Large intestine (tissue), 3 donors: ENCODE measurements around the gene NXN. TPM values are rescaled to one million over a fixed set of nuclear protein-coding genes. Genes with fewer than 3 reads are reported as not detected.

Experiments
- DNase-seq, 2 donors: peaks; one replicate each; pipeline versions ENCODE4 v3.0.0 to v3.0.0-alpha.2; 2013
- H3K27ac ChIP-seq: one replicate; pipeline ENCODE4 v1.5.1; 2013; ENCODE audit warnings: low read length
- H3K27me3 ChIP-seq: 2 replicates; pipeline ENCODE4 v1.6.1; 2013; ENCODE audit warnings: low read length; ENCODE audit not compliant: control insufficient read depth, insufficient read depth
- H3K36me3 ChIP-seq: 2 replicates; pipeline ENCODE4 v1.6.1; 2013; ENCODE audit warnings: low read length; ENCODE audit not compliant: control insufficient read depth, insufficient read depth
- H3K4me1 ChIP-seq: one replicate; pipeline ENCODE4 v1.6.1; 2013; ENCODE audit warnings: low read length; ENCODE audit not compliant: control insufficient read depth, insufficient read depth
- H3K4me3 ChIP-seq: one replicate; pipeline ENCODE4 v1.5.1; 2013; ENCODE audit warnings: low read length
- H3K9me3 ChIP-seq: one replicate; pipeline ENCODE4 v1.6.1; 2013; ENCODE audit warnings: mild to moderate bottlenecking, low read depth, low read length, moderate library complexity; ENCODE audit not compliant: control insufficient read depth
- WGBS: methylation state at CpG from one replicate; pipeline ENCODE4 v1.1.5; 2013; ENCODE audit warnings: low lambda C conversion rate; ENCODE audit not compliant: insufficient coverage; 5-methylcytosine and 5-hydroxymethylcytosine counted together
- polyA plus RNA-seq: library from polyadenylated mRNA; unstranded; fragments of 120-200 nt; gene quantifications from one replicate; pipeline ENCODE4 v1.2.1, GENCODE V29; 2013

NXN gene
- polyA plus RNA-seq, 1 donor: 22.3 TPM

DNA sequence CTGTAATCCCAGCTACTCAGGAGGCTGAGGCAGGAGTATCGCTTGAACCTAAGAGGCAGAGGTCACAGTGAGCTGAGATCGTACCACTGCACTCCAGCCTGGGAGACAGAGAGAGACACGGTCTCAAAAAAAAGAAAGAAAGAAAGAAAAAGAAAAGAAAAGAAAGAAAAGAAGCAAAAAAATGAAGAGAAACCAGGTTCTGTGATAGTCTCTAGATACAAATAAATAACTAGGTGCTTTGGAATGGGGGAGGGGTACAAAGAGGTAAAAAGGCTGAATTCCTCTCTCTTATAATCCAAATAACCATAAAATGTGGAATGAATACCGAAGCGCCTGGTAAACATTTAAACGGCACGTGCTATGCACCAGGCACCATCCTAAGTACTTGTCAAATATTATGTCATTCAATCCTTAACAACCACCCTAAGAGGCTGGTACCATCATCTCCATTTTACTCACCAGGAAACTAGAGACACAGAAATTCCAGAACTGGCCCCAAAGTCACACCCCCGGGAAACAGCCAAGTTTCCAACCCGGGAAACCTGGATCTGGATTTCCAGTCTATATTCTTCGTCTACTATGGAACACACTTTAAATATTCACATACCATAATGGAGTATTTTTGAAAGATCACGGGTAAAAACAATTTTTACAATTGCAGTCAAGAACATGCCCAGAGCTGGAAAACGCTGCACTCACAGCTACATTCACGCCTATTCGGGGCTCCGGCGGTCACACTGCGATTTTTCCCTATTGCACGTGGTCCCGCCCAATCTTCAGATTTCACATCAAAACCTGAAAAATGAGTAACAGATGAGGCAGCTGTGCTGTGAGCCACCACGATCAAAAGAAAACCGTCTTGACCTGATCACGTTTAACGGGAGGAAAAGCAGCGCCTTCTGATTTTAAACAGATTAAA is 10.5 kb downstream of the NXN start:
- DNase-seq: no peak
- peaks cover 3% of the 10 kb centered on the region for H3K4me1 ChIP-seq

DNA sequence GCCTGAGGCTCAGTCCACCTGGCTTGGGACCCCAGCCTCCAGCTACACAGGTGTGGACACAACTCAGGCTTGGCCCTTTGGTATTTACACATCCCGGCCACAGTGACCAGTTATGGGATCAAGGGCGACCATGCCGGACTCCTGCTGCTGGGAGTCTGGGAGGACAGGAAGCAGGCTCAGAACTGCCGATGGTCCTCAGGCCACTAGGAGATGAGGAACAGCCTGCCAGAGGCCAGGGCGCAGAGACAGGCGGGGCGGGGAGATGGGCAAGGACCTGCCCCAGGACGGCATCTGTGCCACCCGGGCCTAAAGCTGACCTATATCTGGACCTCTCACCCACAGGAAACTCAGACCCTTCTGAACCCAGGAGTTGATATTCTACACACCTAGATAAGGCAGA is 12.5 kb downstream of the NXN start:
- no peaks in the 10 kb centered on the region for H3K9me3 ChIP-seq
- peaks cover 18% of the 10 kb centered on the region for H3K27me3 ChIP-seq
- H3K36me3 ChIP-seq: no peaks in the 10 kb centered on the region
- no peak overlapping the region for H3K4me3 ChIP-seq
- H3K4me1 ChIP-seq: peaks cover 3% of the 10 kb centered on the region
- DNase-seq: no peak
- WGBS: no CpG with 5 or more reads among the region's 9 CpGs
- no peak overlapping the region for H3K27ac ChIP-seq

More for the DNA sequence above, 10.5 kb downstream of the NXN start:
- 35% methylated on average over 2 of the region's 24 CpGs for WGBS
- Histone ChIP-seq H3K4me3 (no peak overlapping the region), H3K27ac (peak overlapping the region; percentile 52), H3K9me3 (no peaks in the 10 kb centered on the region), H3K27me3 (peaks cover 18% of the 10 kb centered on the region), H3K36me3 (no peaks in the 10 kb centered on the region)

DNA sequence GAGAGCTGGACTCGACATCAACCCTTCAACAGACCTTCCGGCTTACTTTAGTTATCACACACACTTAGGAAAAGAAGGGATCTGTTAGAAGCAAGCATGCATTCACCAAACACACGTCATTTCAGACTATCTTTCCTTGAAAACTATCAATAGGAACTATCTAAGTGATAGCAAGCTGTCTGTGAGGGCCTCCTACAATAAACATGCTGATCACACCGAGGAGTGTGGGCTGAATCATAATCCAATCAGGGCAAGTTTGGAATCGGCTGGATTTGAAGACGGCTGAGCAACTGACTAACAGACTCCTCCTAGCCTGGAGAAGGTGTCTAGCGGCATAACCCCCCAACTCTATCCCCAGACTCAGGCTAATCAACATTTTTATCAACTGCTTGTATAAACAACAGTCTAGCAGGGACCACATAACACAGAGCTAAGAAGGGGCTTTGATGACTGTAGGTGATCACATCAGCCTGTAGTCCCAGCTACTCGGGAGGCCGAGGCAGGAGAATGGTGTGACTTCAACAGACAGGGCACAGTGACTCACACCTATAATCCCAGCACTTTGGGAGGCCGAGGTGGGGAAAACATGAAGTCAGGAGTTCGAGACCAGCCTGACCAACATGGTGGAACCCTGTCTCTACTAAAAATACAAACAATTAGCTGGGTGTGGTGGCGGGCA is 14.1 kb downstream of the NXN start:
- Histone ChIP-seq H3K4me3 (no peak overlapping the region), H3K27me3 (peaks cover 12% of the 10 kb centered on the region), H3K4me1 (peaks cover 3% of the 10 kb centered on the region), H3K9me3 (no peaks in the 10 kb centered on the region), H3K27ac (peak overlapping the region; percentile 5), H3K36me3 (no peaks in the 10 kb centered on the region)
- no peak for DNase-seq
- WGBS: no CpG with 5 or more reads among the region's 12 CpGs

DNA sequence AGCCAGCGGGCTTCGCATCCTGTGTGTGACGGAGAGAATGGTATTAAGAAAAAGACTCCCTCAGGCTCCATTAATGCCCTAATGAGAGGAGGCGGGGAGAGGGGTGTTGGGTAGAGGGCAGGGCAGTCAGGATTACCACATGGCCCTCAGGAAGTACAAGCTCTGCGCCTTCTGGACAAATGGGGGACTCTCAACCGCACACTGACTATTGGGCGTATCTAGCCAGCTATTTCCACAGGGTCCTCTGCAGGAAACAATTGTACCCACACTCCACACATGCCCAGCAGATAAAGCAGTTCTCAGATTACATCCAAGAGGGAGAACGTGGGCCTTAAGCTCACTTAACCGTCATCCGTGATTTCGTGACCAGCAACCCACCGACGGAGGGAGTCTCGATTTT is 14.7 kb downstream of the NXN start:
- peak overlapping the region; percentile 46 for H3K27ac ChIP-seq
- H3K4me1 ChIP-seq: no peaks in the 10 kb centered on the region
- no peak overlapping the region for H3K4me3 ChIP-seq
- no peaks in the 10 kb centered on the region for H3K9me3 ChIP-seq
- no peak for DNase-seq
- peaks cover 7% of the 10 kb centered on the region for H3K27me3 ChIP-seq
- no CpG with 5 or more reads among the region's 14 CpGs for WGBS
- H3K36me3 ChIP-seq: no peaks in the 10 kb centered on the region

DNA sequence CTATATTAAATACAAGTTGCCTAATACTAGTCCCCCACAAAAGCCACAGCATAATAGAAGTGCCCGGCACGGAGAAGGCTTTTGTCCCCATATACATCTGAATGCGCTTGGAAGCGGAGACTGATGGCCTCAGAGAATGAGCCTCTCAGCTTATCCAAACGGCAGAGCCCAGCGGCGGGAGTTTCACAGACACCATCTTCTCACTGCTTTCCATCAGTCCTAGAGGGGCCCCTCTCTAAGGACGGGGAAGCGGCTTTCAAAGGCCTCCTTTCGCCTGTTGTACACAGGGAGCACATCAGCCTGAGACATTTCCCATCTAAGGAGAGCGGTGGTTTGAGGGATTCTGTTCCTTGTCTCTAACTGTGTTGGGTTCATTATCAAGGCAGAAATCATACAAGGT is 16.9 kb downstream of the NXN start:
- Histone ChIP-seq H3K27me3 (no peaks in the 10 kb centered on the region), H3K4me3 (no peak overlapping the region), H3K27ac (peak overlapping the region; percentile 28), H3K4me1 (no peaks in the 10 kb centered on the region), H3K9me3 (peaks cover 2% of the 10 kb centered on the region), H3K36me3 (no peaks in the 10 kb centered on the region)
- no peak for DNase-seq
- WGBS: no CpG with 5 or more reads among the region's 11 CpGs

DNA sequence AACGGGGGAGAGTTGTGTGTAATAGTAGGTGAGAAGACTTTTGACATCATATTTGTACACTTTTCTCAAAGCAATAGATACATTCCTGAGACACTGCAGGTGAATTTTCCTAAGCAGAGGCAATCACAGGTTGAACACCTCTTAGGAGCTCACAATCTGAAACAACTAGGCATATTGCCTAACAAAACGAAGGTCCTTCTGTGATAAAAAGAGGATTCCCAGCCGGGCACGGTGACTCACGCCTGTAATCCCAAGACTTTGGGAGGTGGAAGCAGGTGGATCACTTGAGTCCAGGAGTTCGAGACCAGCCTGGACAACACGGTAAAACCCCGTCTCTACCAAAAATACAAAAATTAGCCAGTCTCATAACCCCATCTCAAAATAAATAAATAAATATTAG is 17.4 kb downstream of the NXN start:
- Histone ChIP-seq H3K27ac (no peak overlapping the region), H3K27me3 (no peaks in the 10 kb centered on the region), H3K4me3 (no peak overlapping the region), H3K4me1 (no peaks in the 10 kb centered on the region), H3K9me3 (peaks cover 2% of the 10 kb centered on the region), H3K36me3 (no peaks in the 10 kb centered on the region)
- no CpG with 5 or more reads among the region's 8 CpGs for WGBS
- DNase-seq: no peak

DNA sequence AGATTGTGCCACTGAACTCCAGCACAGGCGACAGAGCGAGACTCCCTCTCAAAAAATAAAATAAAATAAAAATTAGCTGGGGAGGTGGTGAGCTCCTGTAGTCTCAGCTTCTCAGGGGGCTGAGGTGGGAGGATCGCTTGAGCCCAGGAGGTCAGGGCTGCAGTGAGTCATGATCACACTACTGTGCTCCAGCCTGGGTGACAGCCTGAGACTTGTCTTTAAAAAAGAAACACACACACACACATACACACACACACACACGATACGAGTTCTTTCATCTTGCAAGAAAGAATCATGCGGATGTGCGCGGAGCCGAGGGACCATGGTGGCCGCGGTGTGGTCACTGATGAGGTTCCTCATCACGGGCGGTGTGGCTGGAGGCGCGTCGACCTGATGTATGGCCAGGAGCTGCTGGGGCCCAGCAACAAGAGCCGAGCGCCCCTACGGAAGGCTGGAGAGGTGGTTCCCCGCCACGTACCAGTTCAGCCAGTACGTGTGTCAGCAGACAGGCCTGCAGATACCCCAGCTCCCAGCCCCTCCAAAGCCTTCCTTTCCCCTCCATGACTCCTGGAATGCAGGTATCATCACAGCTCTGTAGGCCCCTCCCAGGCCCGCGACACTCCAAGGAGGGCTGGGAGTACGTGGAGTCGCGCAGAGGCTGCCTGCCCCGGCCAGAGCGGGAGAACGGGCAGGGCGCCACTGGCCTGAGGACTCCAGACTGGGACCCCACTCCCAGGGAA is 20.7 kb downstream of the NXN start:
- H3K36me3 ChIP-seq: no peaks in the 10 kb centered on the region
- WGBS: no CpG with 5 or more reads among the region's 31 CpGs
- peaks cover 2% of the 10 kb centered on the region for H3K9me3 ChIP-seq
- no peak overlapping the region for H3K27ac ChIP-seq
- H3K4me1 ChIP-seq: peaks cover 5% of the 10 kb centered on the region
- no peak overlapping the region for H3K4me3 ChIP-seq
- no peak for DNase-seq
- no peaks in the 10 kb centered on the region for H3K27me3 ChIP-seq

DNA sequence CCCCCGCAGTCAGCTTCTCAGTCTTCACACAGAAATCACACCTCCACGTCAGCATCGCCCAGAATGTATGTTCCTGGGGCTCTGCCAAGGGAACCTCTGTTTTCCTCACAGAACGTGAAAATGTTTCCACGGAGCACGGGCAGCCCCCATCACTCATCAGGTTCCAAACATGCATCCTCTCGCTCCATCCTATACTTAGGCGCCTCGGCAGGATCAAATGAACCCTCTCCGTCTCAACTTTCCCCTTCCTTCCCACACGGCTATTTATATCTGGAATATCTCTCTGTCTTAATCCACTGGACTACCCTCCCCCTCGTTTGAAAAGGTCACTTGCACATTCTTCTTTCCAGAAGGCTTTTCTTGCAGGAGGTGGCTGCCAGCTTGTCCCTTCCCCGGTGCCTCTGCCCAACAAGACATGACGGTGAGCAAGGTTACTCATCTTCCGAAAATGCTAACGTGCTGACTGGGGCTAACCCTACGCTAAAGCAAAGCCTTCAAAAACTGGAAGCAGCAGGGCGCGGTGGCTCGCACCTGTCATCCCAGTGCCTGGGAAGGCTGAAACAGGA is 21.6 kb downstream of the NXN start:
- 100% methylated on average over 2 of the region's 20 CpGs for WGBS

DNA sequence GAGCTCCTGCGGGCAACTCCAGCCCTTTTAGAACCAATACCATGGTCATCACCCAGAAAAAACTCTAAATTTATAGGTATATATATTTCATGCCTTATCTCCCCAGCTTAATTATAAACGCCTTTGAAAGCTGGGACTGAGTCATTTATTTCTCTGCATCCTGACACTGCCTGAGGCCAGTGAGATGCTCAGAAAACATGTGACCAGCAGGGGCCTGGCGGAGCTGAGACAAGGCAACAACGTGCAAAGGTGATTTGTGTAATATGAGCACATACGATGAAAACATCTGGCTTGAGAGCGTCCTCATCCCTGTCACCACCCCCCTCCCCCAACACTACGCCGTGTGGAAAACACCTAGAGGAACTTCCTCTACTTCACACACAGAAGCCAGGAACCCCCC is 22.7 kb downstream of the NXN start:
- H3K27me3 ChIP-seq: no peaks in the 10 kb centered on the region
- DNase-seq: no peak
- H3K4me1 ChIP-seq: peaks cover 5% of the 10 kb centered on the region
- peaks cover 5% of the 10 kb centered on the region for H3K9me3 ChIP-seq
- H3K36me3 ChIP-seq: no peaks in the 10 kb centered on the region
- no peak overlapping the region for H3K4me3 ChIP-seq
- WGBS: no CpG with 5 or more reads among the region's 8 CpGs
- H3K27ac ChIP-seq: no peak overlapping the region

More for the DNA sequence above, 21.6 kb downstream of the NXN start:
- H3K36me3 ChIP-seq: no peaks in the 10 kb centered on the region
- H3K27me3 ChIP-seq: no peaks in the 10 kb centered on the region
- DNase-seq: no peak
- peaks cover 5% of the 10 kb centered on the region for H3K4me1 ChIP-seq
- peak overlapping the region; percentile 40 for H3K27ac ChIP-seq
- H3K9me3 ChIP-seq: peaks cover 2% of the 10 kb centered on the region
- no peak overlapping the region for H3K4me3 ChIP-seq
